Loucy (cell line): Measurements from ENCODE around the gene SFRP2.

ENCODE experiments used
- H2AFZ ChIP-seq: fragments of 200-600 bp; sonication (generic); 2 replicates; pipeline ENCODE4 v1.6.0; 2016; ENCODE audit warnings: antibody characterized with exemption, mild to moderate bottlenecking, low read length, moderate library complexity
- H3F3A ChIP-seq: fragments of 200-600 bp; 2 replicates; pipeline ENCODE4 v1.6.0; 2016; ENCODE audit warnings: antibody characterized with exemption, low read depth, mild to moderate bottlenecking
- H3K27me3 ChIP-seq: fragments of 200-600 bp; sonication (generic); 2 replicates; pipeline ENCODE4 v1.6.1; 2014; ENCODE audit warnings: low read length, mild to moderate bottlenecking; ENCODE audit not compliant: insufficient read depth, poor library complexity, severe bottlenecking
- H3K36me3 ChIP-seq: fragments of 200-600 bp; sonication (generic); 2 replicates; pipeline ENCODE4 v1.6.1; 2016; ENCODE audit warnings: low read length; ENCODE audit not compliant: insufficient read depth
- H3K4me1 ChIP-seq: fragments of 200-600 bp; sonication (generic); 2 replicates; pipeline ENCODE4 v1.5.1; 2014; ENCODE audit warnings: low read length, mild to moderate bottlenecking; ENCODE audit not compliant: insufficient read depth, poor library complexity, severe bottlenecking
- H3K4me2 ChIP-seq: fragments of 200-600 bp; sonication (generic); 2 replicates; pipeline ENCODE4 v1.6.0; 2014; ENCODE audit warnings: antibody characterized with exemption, low read length, low read depth, mild to moderate bottlenecking; ENCODE audit not compliant: poor library complexity, severe bottlenecking
- H3K4me3 ChIP-seq: fragments of 200-600 bp; sonication (generic); 2 replicates; pipeline ENCODE4 v1.5.1; 2014; ENCODE audit warnings: low read length, mild to moderate bottlenecking, mixed read lengths; ENCODE audit not compliant: poor library complexity, severe bottlenecking
- H3K79me2 ChIP-seq: fragments of 200-600 bp; sonication (generic); 2 replicates; pipeline ENCODE4 v1.6.1; 2014; ENCODE audit warnings: low read length; ENCODE audit not compliant: insufficient read depth
- H3K9ac ChIP-seq: fragments of 200-600 bp; sonication (generic); 2 replicates; pipeline ENCODE4 v1.6.0; 2014; ENCODE audit warnings: mild to moderate bottlenecking, low read depth, low read length, moderate library complexity; ENCODE audit not compliant: poor library complexity, severe bottlenecking
- H3K9me2 ChIP-seq: fragments of 200-600 bp; sonication (generic); replicated peaks from 2 replicates; pipeline ENCODE4 v1.6.1; 2016; ENCODE audit warnings: low read depth, low read length, mixed read lengths
- H3K9me3 ChIP-seq: fragments of 200-600 bp; sonication (generic); 2 replicates; pipeline ENCODE4 v1.6.1; 2014; ENCODE audit warnings: mild to moderate bottlenecking, antibody characterized with exemption, low read length, low read depth; ENCODE audit not compliant: insufficient read depth
- H4K20me1 ChIP-seq: fragments of 200-600 bp; sonication (generic); 2 replicates; pipeline ENCODE4 v1.6.0; 2014; ENCODE audit warnings: antibody characterized with exemption, low read length, mild to moderate bottlenecking; ENCODE audit not compliant: insufficient read depth, poor library complexity, severe bottlenecking
- CTCF ChIP-seq: fragments of 200-600 bp; sonication (generic); conservative IDR thresholded peaks from 2 replicates; pipeline ENCODE4 v1.5.1; 2014; ENCODE audit warnings: mild to moderate bottlenecking, antibody characterized with exemption, low read length
- EZH2phosphoT487 ChIP-seq: fragments of 200-600 bp; IDR thresholded peaks from 2 replicates; pipeline ENCODE4 v1.6.1; 2018; ENCODE audit warnings: antibody characterized with exemption, mild to moderate bottlenecking, moderate library complexity, borderline replicate concordance

The SFRP2 gene

GRCh38 chr4:153764601-153765368 is 24.1 kb downstream of the SFRP2 start:
- H3K4me3 ChIP-seq, result no peak overlapping the region
- no peaks in the 10 kb centered on the region for H3K27me3 ChIP-seq

GRCh38 chr4:153763404-153763803 is 25.5 kb downstream of the SFRP2 start:
- H3K9me2 ChIP-seq, result no peaks in the 10 kb centered on the region
- no peaks in the 10 kb centered on the region for H3F3A ChIP-seq
- H3K4me3 ChIP-seq, result no peak overlapping the region
- H3K9ac ChIP-seq, result no peak overlapping the region
- H2AFZ ChIP-seq, result peak overlapping the region; percentile 64
- H3K27me3 ChIP-seq, result no peaks in the 10 kb centered on the region
- H3K79me2 ChIP-seq, result no peaks in the 10 kb centered on the region
- peak; percentile 66 for TF ChIP-seq CTCF
- TF ChIP-seq EZH2phosphoT487, result no peak
- no peak overlapping the region for H3K4me2 ChIP-seq
- no peaks in the 10 kb centered on the region for H3K4me1 ChIP-seq
- no peaks in the 10 kb centered on the region for H3K36me3 ChIP-seq
- H4K20me1 ChIP-seq, result no peaks in the 10 kb centered on the region
- H3K9me3 ChIP-seq, result no peaks in the 10 kb centered on the region

More at GRCh38 chr4:153764601-153765368, 24.1 kb downstream of the SFRP2 start:
- Histone ChIP-seq H4K20me1 (no peaks in the 10 kb centered on the region), H3K9ac (no peak overlapping the region), H3K4me2 (no peak overlapping the region), H3K9me3 (no peaks in the 10 kb centered on the region), H2AFZ (0 out of 2 replicates have a peak overlapping the region, but pooled peaks have one; percentile 14), H3K79me2 (no peaks in the 10 kb centered on the region), H3K9me2 (no peaks in the 10 kb centered on the region), H3K4me1 (no peaks in the 10 kb centered on the region), H3K36me3 (no peaks in the 10 kb centered on the region), H3F3A (no peaks in the 10 kb centered on the region)
- TF ChIP-seq CTCF, result no peak
- TF ChIP-seq EZH2phosphoT487, result no peak

- no peaks in the 10 kb centered on the region for H3K27me3 ChIP-seq
- no peaks in the 10 kb centered on the region for H4K20me1 ChIP-seq
- H3K9me3 ChIP-seq, result no peaks in the 10 kb centered on the region
- no peaks in the 10 kb centered on the region for H3K79me2 ChIP-seq
- H3K4me2 ChIP-seq, result no peak within 1 kb of the TSS
- H3K9ac ChIP-seq, result no peak within 1 kb of the TSS
- H3K9me2 ChIP-seq, result no peaks in the 10 kb centered on the region
- no peaks in the 10 kb centered on the region for H3K4me1 ChIP-seq
- no peak within 1 kb of the TSS for H3K4me3 ChIP-seq
- H3K36me3 ChIP-seq, result no peaks in the 10 kb centered on the region
- no peaks in the 10 kb centered on the region for H3F3A ChIP-seq
- no peak within 1 kb of the TSS for H2AFZ ChIP-seq
- no peak for TF ChIP-seq EZH2phosphoT487
- no peak for TF ChIP-seq CTCF
Observed at GRCh38 chr4:153759407-153760316, 29.2 kb downstream of the SFRP2 start, which contains the start of gene RNF175. Gene RNF175 (minus strand): TSS chr4:153760024. CDS start chr4:153759862, 162 bp downstream.
